OCI-LY3 (cell line): ENCODE results near the gene RXRA.
A peak's percentile ranks its signal among the peaks of the same experiment; 100 is the strongest.

ENCODE experiments used
- CTCF ChIP-seq: fragments of 200-600, 300-600 bp; sonication (generic); IDR thresholded peaks from 2 replicates; pipeline ENCODE4 v1.5.1; 2014; ENCODE audit warnings: antibody characterized with exemption, low read length, low read depth
- EZH2phosphoT487 ChIP-seq: fragments of 200-600 bp; shearing (Covaris generic); IDR thresholded peaks from 2 replicates; pipeline ENCODE4 v1.6.1; 2018; ENCODE audit warnings: antibody characterized with exemption, mixed run types, low read depth

GRCh38 chr9:134438195-134438788 is 112.0 kb downstream of the RXRA start:
- TF ChIP-seq CTCF, result peak; percentile 25
- no peak for TF ChIP-seq EZH2phosphoT487
